ENCODE data around the gene CS.
"Not testable (repeated sequence)": the region's sequence is repeated elsewhere in the genome, so short reads cannot be mapped to it uniquely, and the experiment has no call there.

CS gene

DNA sequence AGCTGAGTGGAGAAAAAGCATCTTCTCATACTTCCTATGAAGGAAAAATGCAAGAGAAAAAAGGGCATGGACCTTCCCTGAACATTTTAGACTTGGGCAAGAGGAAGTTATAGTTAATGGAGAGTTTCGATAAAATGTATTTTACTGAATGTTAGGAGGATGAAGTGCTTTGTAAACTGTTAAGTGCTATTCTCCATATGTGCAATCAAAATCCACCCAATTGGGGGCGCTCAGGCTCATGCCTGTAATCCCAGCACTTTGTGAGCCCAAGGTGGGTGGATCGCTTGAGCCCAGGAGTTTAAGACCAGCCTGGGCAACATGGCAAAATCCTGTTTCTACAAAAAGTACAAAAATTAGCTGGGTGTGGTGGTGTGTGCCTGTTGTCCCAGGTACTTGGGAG lies 17.5 kb upstream of the CS start:
- no peak for DNase-seq

DNA sequence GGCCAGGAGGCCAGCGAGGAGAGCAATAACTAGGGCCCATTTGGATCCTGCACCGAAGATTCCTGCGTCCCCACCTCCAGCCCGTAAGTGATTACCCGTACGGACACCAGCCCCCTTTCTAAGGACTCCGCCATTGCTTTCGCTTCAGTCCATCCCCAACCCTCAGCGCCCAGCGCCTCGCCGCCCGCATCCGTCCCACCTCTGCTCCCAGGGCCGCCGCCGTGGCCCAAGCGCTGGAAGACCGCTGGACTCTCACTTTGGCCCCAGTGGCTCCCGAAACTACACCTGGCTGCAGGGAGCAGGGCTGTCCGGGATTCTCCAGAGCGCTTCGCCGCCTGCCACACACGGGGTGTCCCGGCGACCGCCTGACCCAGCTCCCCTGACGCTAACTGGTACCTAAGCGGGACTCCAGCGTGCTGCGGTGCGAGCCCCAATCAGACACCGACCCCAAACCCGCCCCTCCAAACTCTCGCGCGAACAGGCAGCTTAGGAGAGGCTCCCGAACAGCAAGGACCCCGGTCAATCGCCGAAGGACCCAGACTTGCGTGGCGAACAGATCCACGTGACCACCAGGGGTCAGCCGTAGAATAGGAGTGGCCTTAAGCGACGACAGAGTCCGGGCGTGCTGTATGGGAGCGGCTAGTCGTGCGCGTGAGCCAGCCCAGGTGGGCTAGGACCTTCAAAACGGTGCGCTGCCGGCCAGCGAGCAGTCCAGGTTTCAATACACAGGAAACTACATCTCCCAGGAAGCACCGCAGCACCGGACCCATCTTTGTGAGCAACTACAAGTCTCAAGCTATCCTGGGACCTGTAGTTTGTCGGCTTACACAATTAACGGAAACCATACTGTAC lies 15.7 kb upstream of the CS start, which contains the start of gene CNPY2:
Gene CNPY2, minus strand, starts transcription at position 367 of the 852 bp plus-strand sequence. CDS start 771 bp downstream, outside the sequence.
- peak; percentile 89 for DNase-seq

DNA sequence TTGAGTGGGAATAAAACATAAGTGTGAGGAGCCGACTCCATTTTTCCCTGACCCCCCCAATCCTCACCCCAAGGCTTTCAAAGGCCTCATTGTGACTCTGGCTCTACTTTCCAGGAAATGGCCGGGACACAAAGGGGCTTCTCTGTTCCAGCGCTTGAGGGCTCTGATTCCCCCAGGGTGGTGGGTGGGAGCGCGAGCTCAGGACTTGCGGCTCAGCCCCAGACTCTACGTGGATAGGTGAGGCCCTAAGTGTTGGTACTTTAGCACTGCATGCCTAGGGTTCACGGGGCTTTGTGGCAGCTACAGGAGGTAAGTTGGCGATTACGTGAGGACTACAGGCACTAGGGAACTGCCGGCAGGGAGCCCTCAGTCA lies 15.1 kb upstream of the CS start:
- no peak for DNase-seq

DNA sequence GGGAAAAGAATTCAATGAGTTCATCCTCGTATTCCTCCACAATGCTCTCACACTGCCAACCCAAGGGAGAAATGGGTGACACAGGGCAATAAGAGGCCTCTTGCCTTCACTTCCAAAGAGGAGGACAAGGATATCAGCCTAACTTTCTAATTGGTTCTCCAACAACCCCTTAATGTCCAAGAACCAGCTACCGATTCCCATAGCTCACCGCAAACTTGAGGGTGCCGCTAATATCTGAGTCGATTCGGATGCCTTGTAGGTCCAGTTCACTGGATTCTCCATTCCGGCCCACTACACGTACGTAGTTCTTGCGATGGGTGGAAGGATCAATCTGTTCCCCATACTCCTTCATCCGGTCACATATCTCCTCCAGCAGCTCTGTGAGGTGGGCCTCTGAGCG lies 10.9 kb upstream of the CS start:
- DNase-seq, result no peak

DNA sequence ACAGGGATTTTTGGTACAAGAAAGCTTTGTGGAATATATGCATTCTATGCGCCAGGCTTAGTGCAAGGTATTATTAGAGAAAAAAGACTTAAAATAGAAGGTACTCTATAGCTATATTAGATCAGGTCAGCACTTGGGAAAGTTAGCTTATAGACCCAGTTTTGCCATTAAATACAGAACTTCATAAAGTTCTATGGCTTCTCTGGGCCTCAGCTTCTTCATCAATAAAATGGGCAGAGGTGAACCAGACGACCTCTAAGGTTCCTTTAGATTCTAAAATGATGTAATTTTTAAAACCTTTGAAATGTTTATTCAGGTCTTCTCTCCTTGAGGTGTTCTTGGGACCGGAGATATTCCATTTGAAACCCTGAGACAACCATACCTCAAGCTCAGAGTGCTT lies 8.6 kb upstream of the CS start:
- no peak for DNase-seq

DNA sequence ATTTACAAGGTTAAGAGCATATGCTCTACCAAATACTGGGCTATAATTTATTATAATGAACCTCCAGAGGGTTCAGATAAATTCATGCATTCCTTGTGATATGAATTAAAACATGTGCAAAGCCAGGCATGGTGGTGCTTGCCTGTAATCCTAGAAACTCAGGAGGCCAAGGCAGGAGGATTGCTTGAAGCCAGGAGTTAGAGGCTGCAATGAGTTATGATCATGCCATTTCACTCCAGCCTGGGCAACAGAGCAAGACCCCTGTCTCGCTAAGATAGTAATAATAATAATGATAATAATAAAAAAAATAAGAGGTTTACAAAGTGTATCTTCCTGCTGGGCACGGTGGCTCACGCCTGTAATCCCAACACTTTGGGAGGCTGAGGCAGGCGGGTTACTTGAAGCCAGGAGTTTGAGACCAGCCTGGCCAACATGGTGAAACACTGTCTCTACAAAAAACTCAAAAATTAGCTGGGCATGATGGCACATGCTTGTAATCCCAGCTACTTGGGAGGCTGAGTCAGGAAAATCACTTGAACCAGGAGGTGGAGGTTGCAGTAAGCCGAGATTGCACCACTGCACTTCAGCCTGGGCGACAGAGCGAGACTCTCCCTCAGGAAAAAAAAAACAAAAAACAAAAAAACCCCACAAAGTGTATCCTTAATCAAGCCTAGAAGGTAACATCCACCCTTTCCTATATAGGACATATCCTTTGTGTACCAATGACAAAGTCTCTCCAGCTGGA lies 7.3 kb upstream of the CS start:
- DNase-seq, result no peak

DNA sequence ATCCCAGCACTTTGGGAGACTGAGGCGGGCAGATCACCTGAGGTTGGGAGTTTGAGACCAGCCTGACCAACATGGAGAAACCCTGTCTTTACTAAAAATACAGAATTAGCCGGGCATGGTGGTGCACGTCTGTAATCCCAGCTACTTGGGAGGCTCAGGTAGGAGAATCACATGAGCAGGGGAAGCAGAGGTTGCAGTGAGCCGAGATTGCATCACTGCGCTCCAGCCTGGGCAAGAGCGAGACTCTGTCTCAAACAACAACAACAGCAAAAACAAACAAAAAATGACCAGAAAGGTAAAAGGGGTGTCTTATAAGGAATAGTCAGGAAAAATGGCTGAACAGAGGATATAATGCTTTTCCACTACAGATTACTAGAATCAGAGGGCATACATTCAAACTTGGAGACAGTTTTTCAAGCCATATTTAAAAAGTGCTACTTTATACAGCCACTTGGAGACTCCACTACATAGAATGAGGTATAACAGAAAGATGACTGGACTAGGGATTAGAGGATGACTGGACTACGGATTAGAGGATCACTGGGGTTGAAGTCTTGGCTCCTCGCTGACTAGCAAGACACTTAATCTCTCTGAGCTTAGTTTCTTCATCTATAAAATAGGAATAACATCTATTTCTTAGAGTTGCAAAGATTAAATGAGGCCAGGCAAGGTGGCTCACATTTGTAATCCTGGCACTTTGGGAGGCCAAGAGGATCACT lies 4.9 kb upstream of the CS start:
- DNase-seq, result no peak

DNA sequence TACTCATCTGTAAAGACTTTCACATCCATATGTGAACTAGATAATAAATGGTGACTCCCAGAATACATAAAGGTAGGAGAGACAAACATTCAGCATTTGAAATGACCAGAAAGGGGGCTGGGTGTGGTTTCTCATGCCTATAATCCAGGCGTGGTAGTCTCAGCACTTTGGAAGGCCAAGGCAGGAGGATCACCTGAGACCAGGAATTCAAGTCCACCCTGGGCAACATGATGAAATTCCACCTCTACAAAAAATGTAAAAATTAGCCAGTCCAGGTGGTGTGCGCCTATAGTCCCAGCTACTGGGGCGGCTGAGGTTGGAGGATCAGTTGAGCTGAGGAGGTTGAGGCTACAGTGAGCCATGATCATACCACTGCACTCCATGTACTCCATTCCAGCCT lies 4.1 kb upstream of the CS start:
- no peak for DNase-seq

DNA sequence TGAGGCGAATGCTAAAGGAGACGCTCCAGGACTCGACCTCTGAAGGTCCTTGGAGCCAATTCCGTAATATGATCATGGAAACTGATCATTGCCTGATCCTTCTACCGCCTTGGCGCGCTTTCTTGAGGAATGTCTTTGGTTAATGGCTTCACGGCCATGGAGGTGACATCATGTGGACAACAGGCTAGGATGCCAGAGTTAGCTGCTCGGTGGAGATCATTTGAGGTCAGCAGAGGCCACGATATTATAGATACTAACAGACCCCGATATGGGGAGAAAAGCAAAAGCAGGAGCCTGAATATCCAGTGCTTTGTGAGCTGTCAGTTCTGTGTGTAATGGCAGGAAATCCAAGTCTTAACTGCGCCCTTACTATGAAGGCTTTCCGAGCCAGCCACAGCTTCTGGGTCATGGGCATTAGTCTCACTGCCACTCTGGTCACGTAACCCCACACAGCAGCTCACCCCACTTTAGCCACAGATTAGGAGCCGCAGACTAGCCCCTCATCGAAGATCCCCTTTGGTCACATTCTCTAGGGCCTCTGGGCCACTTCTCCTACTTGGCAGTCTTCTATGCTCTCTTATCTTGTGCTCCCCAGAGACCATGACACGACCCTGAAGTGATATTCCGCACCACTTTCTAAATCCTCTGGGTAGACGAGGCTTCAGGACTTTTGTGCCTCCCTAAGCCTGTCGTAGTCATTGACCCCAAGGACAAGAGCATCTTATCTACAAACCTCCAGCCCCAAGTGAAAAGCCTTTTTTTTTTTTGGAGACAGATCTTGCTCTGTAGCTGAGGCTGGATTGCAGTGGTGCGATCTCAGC lies 724 bp upstream of the CS start:
- no peak for DNase-seq

DNA sequence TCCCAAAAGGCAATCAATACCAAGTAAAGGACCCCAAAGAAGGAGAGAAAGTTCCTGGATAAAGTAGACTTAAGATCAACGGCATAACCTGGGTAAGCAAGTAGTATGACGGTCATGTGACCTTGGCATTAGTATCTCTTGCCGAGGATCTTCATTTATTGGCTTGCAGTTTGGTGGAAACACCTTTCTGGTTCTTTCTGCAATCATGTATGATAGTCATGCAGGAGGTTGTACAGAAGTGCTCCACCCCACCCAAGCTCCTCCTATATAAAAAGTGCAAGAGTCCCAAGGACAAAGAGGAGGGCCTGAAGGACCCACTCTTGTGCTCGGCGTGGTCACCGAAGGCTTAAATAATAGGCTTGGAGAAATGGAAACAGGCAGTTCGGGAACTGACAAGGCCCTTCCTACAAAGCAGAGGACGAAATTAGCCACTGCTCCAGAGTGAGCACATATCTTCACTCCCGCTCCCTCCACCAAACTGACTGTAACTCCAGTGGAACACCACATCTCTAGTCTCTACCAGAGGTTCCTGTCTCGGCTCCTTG lies 750 bp downstream of the CS start:
- peak; percentile 2 for DNase-seq

DNA sequence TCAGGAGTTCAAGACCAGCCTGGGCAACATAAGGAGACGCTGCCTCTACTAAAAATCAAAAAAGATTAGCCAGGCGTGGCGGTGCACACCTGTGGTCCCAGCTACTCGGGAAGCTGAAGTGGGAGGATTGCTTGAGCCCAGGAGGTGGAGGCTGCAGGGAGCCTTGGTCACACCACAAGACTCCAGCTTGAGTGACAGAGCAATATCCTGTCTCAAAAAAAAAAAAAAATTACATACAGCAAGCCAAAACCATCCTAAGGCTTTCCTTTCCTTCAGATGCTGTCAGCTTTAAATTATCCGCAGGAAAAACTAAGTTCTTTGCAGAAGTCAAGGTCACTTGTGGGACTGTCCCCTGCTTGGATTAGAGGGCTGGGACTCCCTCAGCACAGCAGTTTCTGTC lies 1.3 kb downstream of the CS start:
- no peak for DNase-seq

DNA sequence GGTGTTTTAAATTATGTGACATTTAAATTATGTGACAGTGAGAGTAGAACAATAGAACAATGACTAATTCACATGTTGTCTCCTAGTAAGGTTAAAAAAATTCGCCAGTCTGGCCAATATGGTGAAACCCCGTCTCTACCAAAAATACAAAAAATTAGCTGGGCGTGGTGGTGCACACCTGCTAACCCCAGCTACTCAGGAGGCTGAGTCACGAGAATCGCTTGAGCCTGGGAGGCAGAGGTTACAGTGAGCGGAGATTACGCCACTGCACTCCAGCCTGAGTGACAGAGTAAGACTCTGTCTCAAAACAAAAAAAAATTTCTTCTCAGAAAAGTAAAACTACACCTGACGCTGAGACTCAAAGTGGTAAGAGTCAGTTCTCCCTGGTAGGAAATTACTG lies 2.7 kb downstream of the CS start:
- no peak for DNase-seq

DNA sequence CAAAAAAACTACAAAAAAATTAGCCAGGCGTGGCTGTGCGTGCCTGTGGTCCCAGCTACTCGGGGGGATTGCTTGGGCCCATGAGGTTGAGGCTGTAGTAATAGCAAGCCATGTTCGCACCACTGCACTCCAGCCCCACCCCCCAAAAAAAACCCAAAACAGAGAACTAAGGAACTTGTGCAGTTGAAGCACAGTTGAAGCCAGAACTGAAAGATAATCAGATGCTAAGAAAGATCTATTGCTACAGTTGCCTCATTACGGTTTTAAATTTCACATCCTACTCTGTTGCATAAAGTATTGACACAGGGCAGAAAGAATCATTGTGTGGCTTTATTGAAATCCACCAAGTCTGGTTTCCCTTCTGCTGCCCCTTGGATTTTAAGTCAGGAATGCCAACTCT lies 3.8 kb downstream of the CS start:
- DNase-seq, result no peak

DNA sequence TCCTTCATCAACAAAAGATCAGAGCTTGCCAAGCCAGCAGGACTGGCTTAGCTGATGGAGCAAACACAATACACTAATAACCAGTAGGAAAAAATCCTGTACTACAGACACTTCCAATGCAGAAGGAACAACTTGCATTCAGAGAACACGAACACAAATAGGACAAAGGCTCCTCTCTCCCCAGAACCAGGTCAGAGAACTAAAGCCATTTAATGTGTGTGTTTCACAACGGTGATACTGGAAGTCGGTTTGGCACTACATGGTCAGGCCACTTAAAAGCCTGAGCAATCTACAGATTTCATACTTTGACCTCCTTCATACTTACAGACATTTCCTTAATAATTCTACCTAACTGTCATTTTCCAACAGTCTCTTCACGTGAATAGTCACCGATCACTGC lies 6.3 kb downstream of the CS start:
- no peak for DNase-seq

DNA sequence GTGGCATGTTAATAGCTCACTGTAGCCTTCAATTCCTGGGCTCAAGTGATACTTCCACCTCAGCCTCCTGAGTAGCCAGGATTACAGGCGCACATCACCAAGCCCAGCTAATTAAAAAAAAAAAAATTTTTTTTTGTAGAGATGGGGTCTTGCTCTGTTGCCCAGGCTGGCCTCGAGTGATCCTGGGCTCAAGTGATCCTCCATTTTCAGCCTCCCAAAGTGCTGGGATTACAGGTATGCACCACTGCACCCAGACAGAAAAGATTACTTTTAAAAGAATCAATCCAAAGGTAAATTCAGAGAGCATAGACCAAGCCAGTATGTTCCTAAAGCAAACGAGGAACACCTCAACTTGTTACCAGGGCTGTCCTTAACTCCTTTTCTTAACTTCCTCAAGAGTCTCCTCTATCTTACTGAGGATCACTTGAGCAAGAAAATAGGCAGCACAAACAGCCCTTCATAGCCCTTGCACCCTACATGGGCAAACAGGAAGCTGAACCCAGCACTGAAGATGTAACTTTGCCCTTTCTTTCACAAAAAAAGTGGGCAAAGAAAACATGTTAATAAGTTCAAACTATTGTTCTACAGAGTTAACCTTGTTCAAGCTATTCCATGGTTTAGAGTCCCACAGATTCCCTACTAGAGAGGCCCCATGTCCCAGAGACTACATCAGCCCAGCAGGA lies 11.3 kb downstream of the CS start:
- no peak for DNase-seq

DNA sequence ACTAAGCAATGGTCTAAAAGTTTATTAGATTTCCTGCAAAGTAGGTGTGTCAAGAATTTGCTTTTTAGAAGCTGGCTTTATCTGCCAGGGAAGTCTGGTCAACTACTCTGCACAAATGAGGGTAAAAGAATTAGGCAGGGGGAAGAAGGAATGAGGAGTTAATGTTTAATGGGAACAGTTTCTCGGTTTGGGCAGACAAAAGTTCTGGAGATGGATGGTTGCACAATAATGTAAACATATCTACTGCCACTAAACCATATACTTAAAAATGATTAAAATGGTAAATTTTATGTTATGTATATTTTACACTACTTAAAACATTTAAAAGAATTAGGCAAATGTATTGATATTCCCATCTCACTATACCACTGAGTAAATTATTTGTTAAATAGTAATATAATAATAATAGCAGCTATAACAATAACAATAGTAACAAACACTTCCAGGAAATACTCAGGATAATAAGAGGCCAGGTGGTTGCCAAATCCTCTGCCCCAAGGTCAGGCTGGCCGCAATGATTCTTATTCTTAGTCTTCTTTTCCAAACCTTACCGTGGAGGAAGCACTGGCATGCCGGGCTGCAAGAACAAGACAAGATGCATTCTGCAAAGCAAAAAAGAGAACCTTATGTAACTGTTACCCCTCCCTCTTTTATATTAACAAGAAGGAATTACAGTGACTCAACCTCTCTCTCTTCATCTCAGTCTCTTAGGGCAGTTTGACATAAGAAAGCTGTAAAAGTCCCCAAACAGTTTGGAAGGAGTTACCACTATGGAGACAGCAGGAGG lies 13.9 kb downstream of the CS start:
- no peak for DNase-seq

DNA sequence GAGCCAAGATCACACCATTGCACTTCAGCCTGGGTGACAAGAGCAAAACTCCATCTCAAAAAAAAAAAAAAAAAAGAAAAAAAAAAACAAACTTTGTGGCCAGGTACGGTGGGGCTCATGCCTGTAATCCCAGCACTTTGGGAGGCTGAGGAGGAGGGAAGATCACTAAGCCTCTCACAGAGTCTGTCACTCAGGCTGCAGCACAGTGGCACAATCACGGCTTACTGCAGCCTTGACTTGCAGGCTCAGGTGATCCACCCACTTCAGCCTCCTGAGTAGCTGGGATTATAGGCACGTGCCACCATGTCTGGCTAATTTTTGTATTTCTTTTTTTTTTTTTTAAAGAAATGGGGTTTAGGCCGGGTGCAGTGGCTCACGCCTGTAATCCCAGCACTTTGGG lies 15.9 kb downstream of the CS start:
- DNase-seq, result not testable (repeated sequence)

DNA sequence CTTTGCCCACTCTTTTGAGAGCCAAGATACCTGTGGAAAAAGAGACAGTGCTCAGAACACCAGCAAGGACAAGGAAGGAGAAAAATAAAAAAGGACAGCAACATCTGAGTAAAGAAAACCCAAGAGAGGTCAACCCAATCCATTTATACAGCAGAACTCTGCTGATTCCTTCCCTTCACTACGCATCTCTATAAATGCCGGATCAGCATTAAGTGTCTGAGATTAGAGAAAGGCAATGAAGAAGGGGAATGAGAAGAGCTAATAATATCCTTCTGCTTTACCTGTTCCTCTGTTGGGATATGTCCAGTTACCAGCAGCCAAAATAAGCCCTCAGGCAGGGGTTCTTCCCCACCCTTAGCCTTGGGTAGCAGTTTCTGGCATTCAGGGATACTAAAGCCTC lies 17.6 kb downstream of the CS start:
- no peak for DNase-seq

DNA sequence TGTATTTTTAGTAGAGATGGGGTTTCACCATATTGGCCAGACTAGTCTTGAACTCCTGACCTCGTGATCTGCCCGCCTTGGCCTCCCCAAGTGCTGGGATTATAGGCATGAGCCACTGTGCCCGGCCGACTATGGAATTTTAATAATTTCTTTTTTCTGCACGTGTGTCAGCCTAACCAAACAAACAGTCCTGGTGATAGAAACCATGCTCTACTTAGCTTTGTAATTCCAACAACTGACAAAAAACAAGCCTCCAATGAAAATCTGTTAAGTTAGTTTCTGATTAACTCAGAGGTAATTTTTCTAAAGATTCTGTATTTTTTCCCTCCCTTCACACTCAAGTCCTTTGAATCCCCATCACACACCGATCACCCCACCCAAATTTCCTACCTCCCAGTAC lies 18.1 kb downstream of the CS start:
- no peak for DNase-seq

DNA sequence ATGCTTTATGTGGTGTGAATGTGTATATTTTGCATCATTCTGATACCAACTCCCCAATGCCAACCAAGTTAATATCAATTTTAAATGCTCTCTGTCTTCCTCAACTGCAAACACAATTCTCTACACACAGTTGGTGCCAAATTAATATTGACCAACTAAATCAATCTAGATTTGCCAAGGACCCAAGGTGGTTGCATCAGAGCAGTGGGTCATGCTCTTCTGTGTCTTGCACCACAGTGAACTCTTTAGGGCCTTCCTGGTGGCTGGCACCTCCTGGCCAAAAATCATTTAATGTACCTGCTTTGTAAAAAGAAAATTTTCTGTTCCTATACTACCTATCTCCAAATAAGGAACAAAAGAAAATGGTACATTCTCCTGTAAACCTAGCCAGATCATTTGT lies 19.3 kb downstream of the CS start:
- no peak for DNase-seq

DNA sequence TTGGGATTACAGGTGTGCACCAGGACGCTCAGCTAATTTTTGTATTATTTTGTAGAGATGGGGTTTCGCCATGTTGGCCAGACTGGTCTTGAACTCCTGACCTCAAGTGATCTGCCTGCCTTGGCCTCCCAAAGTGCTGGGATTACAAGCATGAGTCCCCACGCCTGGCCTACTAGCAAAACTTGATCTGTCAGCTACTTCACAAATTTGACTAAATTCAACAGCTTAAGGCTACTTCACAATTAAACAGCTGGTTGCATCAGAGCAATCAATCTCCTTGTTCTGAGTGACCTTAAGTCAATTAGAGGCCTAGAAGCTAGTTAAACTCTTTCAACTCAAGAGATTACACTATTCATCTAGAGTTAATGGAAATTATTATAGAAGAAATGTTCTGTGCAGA lies 21.2 kb downstream of the CS start:
- no peak for DNase-seq
